ENCODE measurements around the gene NFATC1.

Gene NFATC1

DNA sequence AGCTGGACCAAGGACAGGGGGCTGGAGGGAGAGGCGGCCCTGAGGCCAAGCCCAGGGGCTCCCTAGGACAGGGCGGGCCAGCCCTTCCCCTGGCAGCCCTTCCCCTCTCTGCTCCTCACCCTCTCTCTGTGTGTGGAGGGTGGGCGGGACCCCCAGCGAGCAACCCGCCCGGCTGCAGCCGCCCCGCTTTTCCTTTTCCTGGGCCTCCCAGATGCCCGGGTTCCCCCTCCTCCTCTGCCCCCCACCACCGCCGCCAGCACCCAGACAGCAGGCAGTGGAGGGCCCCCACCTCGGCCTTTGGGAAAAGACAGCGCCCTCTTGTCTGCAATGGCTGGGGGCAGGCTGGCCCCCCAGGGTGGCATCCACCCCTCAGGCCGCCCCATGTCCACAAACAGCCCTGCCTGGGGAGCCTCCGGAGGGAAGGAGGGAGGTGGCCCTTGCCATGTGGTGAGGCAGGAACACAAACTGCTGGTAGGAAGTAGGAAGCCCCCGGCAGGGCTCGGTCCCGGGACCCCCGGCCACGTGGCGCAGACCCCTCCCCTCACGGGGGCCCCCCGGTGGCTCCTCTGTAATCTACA, 148.7 kb downstream of the NFATC1 start:
- no peak for DNase-seq

DNA sequence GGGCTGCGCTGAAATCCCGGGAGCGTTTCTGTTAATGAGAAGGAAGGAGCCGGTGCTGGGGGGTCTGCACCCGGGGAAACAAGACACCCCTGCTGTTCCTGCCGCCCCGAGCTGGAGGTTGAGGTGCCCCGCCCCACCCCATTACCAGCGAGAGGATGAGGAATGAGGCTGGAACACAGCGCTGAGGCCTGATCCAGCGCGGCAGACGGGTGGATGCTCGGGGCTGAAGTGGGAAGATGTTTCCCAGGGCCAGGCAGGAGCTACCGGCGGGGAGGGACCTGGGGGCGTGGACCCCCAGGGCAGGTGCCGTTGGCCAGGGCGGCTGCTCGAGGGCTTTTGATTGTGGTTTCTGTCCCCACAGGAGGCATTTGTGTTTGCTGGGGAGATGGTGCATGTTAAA, 149.5 kb downstream of the NFATC1 start:
- DNase-seq, result no peak

DNA sequence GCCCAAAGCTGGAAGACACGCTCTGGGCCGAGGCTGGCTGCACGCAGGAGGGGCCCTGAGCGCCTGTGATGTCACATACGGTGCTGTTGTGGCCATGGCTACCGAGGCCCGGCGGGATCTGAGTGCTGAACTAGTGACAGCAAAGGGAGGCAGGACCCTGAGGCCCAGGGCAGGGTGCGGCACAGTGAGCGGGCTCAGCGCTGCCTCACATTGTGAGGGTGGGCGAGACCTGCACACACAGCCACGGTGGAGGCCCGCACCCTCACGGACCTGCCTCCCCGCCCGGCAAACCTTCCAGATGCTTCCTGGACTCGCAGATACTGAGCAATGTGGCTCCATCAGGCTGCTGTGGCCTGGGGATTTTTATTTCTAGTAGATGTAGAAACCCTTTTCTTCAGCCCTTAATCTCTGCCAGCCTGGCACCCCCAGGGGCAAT, 150.0 kb downstream of the NFATC1 start:
- no peak for DNase-seq

- DNase-seq, result no peak
Observed at GRCh38 chr18:79546781-79547272, 151.1 kb downstream of the NFATC1 start.

DNA sequence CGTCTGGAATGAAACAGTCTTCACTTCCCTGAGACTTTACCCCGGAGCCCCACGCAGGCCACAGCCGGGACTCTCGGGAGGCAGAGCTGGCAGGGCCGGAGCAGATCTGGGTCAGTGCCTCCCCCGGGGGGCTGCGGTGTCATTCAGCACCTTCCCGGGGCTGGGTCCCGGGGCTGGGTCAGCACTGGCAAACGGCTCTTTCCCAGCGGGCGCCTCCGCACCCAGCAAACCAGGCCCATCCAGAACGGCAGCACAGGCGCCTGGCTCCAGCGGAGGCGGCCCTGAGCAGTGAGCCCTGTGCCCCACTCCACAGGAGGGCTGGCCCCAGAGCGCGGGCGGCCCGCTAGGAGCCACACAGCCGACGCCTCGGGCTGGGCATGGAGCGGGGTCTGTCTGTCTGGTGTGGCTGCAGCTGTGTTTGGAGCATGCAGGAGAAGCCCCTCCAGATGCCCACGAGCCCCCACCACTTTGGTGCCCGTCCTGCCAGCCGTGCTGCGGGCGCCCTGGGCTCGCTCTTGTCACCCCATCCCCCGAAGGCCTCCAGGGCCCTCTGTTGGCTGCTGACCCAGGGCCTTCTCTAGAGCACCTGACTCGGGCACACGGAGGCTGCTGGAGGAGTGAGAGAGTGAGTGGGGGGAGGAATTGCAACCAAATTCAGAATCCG, 151.8 kb downstream of the NFATC1 start:
- no peak for DNase-seq

GRCh38 chr18:79548077-79548450, 152.3 kb downstream of the NFATC1 start:
- DNase-seq, result no peak

DNA sequence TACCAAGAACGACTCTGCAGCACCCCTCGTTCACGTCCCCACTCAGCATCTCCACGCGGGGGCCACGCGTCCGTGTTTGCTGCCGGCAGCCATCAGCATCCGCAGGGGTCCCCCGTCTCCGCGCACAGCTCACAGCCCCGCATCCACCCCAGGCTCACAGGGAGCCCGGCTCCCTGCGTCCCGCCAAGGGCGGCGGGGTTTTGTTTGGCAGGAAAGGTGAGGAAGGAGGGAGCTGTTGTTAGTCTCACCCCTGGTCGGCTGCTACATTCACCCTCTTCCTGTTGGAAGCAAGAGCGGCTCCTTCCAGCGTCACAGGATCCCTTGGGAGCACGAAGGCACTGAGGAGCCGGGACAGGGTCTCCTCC, 152.9 kb downstream of the NFATC1 start:
- DNase-seq, result no peak

- DNase-seq, result no peak
Observed at GRCh38 chr18:79548986-79549637, 153.4 kb downstream of the NFATC1 start.

DNA sequence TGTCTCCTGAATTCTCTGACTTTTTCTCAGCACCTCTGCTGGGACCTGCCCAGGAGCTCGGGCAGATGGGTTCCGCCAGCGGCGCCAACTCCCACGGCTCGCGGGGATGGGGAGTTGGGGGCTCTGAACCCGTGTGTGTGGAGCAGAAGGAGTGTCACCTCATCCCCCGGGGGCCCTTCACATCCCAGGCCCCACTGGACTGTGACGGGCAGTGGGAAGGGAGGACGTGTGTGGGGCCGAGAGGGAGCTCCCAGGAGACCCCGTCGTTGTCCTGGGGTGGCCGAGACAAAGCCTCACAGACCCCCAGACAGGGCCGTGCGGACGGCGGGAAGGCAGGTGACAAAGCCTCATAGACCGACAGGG, 153.9 kb downstream of the NFATC1 start:
- no peak for DNase-seq

DNA sequence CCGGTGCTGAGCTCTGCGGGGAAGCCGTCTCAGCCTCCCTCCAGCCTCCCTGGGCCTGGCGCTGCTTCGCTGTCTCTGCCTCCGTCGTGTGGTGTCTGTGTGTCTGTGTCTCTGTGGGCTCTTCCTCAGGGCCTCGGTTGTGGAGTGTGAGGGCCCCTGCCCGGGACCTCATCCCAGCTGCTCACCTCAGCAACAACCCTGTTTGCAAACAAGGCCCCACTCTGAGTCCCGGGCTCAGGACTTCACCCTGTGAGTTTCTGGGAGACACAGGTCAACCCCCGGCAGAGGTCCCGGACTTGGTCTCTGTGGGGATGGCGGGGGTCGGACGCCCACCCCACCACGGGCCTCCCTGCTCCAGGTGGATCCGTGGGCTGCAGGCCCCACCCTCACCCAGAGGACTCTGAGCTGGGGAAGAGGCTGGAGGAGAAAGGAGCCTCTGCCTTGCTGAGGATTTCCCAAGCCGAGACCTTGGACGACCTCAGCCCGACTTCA, 156.5 kb downstream of the NFATC1 start:
- DNase-seq, result no peak

DNA sequence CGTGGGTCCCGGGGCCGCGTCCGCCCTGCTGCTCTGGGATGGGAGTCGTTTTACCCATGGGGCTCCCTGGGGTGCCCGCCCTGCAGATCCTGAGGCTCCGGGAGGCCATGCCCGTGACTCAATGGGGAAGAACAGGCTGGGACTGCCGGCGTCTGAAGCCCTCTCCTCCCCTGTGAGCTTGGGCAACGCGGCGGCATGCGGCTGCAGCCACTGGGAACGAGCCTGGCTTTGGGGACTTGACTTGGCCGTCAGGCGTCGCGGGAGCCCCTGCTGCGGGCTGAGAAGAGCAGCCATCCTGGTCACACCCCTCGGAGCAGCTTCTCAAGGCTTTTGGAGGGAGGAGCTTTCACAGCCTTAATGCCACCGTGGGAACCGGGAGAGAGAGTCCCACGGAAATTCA, 157.0 kb downstream of the NFATC1 start:
- no peak for DNase-seq

GRCh38 chr18:79553154-79553553, 157.4 kb downstream of the NFATC1 start:
- no peak for DNase-seq

DNA sequence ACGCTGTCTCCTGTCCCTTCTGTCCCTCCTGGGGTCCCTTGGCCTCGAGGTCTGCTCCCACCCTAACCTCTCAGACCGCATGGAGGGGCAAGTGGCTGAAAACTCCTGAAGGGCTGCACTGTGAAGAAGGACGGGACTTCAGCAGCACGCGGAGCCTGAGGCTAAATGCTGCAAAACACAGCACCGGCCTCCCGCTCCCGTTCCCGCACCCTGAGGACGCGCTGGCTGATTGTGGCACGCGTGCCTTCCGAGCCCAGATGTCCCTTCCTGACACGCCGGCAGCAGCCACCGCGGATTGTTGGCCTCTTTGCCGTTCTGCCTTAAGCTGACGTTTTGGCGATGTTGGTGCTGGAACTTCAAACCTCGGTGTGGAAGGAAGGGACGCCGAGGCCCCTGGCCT, 158.0 kb downstream of the NFATC1 start:
- no peak for DNase-seq

GRCh38 chr18:79554321-79554720, 158.6 kb downstream of the NFATC1 start:
- DNase-seq, result no peak

DNA sequence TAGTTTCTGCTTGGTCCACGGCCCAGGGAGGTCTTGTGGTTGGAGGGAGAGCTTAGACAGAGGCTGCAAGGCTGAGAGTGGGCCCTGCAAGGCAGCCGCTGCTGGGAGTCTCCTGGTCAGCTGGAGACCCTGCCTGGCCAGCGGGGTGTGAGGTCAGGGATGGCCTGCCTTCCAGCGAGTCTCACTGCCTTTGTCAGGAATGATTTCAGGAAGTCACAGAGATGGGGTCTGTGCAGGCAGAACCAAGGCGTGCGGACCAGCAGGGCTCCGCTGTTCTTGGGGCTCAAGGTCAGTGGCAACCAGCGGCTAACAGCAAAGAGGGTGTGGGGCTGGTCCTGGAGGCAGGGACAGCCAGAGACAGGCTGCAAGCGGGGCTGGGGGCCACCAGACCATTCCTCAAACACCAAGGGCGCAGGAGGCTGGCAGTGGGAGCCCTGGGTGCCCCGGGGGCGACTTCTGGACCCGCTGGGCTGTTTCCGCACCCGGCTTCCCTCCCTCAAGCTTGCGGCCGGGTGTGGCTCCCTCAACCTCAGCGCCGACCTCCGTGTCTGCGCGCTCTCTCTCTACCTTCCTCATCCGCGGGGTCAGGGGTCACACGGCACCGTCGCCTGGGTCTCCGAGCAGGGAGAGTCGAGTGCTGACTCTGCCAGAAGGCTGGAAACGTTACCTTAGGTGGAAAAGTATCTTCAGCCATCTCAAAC, 159.4 kb downstream of the NFATC1 start:
- DNase-seq, result no peak

- no peak for DNase-seq
Observed at GRCh38 chr18:79555885-79556284, 160.2 kb downstream of the NFATC1 start.

GRCh38 chr18:79556829-79557585, 161.3 kb downstream of the NFATC1 start:
- no peak for DNase-seq

- no peak for DNase-seq
Observed at GRCh38 chr18:79558196-79558932, 162.6 kb downstream of the NFATC1 start.

GRCh38 chr18:79558933-79559416, 163.2 kb downstream of the NFATC1 start:
- DNase-seq, result no peak

DNA sequence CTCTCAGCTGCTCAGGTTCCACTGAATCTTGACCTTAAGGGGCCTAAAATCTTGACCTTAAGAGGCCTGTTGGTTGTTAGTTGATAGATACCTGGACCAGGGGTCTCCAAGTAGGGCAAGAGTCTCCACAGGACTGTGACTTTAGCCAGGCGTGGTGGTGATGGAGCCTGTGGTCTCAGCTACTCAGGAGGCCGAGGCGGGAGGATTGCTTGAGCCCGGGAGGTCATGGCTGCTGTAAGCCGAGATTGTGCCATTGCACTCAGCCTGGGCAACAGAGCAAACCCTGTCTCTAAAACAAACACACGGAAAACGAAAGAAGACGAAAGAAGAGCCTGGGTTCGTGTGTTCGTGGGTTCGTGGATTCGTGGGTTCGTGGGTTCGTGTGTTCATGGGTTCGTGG, 163.7 kb downstream of the NFATC1 start:
- no peak for DNase-seq

GRCh38 chr18:79560042-79560860, 164.5 kb downstream of the NFATC1 start:
- DNase-seq, result no peak

Data from hematopoietic multipotent progenitor cell treated with erythropoietin and hydrocortisone succinate and interleukin-3 and kit ligand, for 6 days (in vitro differentiated cells).